Measurements from ENCODE around the gene GALNT17.

Gene GALNT17

DNA sequence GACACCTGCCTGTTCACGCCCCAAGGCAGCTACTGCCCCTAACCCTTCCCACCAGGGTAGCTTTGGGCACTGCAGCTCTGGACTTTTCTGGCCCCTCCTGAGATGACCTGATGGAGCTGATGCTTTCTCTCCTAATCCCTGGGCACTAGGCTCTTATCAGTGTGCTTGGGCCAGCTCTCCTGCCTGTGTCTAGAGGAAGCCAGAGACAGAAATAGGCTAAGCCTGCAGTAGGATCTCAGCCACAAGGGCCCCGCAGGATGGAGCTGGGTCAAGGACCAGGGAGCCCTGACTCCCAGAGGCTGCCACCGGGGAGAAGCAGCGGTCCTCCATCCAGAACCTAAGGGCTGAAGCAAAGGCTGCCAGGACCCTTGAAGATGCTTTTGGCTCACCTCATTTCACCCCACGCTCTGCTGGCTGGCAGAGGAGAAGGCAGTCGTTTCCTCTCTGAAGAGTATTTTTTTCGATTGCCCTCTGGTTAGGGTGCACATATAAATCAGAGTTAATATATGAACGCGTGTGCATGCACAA is 580.8 kb downstream of the GALNT17 start (continued):
- TF ChIP-seq ZSCAN30 (tag by site-specific recombination; IDR thresholded peaks at IDR 0.05) (no peak), ZNF311 (tag by site-specific recombination; IDR thresholded peaks at IDR 0.05; ENCODE audit: borderline replicate concordance) (no peak), ZNF600 (tag by site-specific recombination; IDR thresholded peaks at IDR 0.05) (no peak), ZNF777 (tag by site-specific recombination; IDR thresholded peaks at IDR 0.05; ENCODE audit: borderline replicate concordance) (no peak)

DNA sequence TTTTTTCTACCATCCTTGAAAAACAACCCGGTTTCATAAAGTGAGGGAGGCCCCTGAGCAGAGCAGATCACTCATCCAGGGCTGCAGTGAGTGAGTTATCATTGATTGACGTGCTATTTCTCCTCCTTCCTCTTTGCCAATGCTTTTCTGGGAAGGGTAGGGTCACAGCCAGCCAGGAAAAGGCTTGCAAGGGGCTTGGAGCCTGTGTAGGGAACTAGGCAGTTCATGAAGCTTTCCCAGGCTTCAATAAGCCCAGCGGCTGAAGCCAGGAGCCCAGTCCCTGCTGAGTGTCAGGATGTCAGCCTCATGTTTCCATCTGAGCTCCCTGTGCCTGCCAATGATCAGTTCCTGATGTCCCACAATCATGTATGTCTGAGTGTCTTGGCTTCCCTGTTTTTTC is 584.7 kb downstream of the GALNT17 start:
- H3K9me3 ChIP-seq (ENCODE audit: control insufficient read depth, insufficient read depth, low read depth, low read length), result no peaks in the 10 kb centered on the region
- H3K27ac ChIP-seq (ENCODE audit: extremely low read depth, low read depth, low read length), result no peak overlapping the region
- H3K36me3 ChIP-seq (ENCODE audit: control insufficient read depth in 2 of 2, insufficient read depth in 1 of 2, low read length in 2 of 2), result no peaks in the 10 kb centered on the region
- no peaks in the 10 kb centered on the region for H3K4me1 ChIP-seq (ENCODE audit: control insufficient read depth, insufficient read depth, low read length)
- ChIA-PET CTCF (no interaction called here), POLR2A (no interaction called here)
- no peak overlapping the region for H3K4me3 ChIP-seq (ENCODE audit: low read depth, low read length)
- TF ChIP-seq ZNF747 (tag by site-specific recombination; IDR thresholded peaks at IDR 0.05) (no peak), ZNF404 (tag by site-specific recombination; IDR thresholded peaks at IDR 0.05) (no peak), ZNF664 (tag by site-specific recombination; IDR thresholded peaks at IDR 0.05) (no peak), ZNF629 (tag by site-specific recombination; IDR thresholded peaks at IDR 0.05) (no peak), ZBTB8A (tag by site-specific recombination; IDR thresholded peaks at IDR 0.05) (no peak), REPIN1 (tag by site-specific recombination; IDR thresholded peaks at IDR 0.05; ENCODE audit: low read depth) (no peak), ZNF610 (tag by site-specific recombination; IDR thresholded peaks at IDR 0.05; ENCODE audit: borderline replicate concordance) (no peak), ZNF138 (tag by site-specific recombination; IDR thresholded peaks at IDR 0.05; ENCODE audit: borderline replicate concordance) (no peak), BCL11B (tag by site-specific recombination; IDR thresholded peaks at IDR 0.05; ENCODE audit: low read depth) (no peak), SETDB1 (IDR thresholded peaks at IDR 0.05; ENCODE audit: insufficient read length, low read length) (no peak), ZNF16 (tag by site-specific recombination; IDR thresholded peaks at IDR 0.05; ENCODE audit: low read depth) (no peak), ZNF2 (tag by site-specific recombination; IDR thresholded peaks at IDR 0.05) (no peak), ZNF677 (tag by site-specific recombination; IDR thresholded peaks at IDR 0.05) (no peak), ZNF391 (tag by site-specific recombination; IDR thresholded peaks at IDR 0.05; ENCODE audit: borderline replicate concordance, low read depth) (no peak), ZNF707 (tag by site-specific recombination; IDR thresholded peaks at IDR 0.05) (no peak), ZNF157 (tag by site-specific recombination; IDR thresholded peaks at IDR 0.05) (no peak)
- TF ChIP-seq, protein P1, sequence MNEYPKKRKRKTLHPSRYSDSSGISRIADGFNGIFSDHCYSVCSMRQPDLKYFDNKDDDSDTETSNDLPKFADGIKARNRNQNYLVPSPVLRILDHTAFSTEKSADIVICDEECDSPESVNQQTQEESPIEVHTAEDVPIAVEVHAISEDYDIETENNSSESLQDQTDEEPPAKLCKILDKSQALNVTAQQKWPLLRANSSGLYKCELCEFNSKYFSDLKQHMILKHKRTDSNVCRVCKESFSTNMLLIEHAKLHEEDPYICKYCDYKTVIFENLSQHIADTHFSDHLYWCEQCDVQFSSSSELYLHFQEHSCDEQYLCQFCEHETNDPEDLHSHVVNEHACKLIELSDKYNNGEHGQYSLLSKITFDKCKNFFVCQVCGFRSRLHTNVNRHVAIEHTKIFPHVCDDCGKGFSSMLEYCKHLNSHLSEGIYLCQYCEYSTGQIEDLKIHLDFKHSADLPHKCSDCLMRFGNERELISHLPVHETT (tag by site-specific recombination; IDR thresholded peaks at IDR 0.05), result no peak
- TF ChIP-seq, protein P2, sequence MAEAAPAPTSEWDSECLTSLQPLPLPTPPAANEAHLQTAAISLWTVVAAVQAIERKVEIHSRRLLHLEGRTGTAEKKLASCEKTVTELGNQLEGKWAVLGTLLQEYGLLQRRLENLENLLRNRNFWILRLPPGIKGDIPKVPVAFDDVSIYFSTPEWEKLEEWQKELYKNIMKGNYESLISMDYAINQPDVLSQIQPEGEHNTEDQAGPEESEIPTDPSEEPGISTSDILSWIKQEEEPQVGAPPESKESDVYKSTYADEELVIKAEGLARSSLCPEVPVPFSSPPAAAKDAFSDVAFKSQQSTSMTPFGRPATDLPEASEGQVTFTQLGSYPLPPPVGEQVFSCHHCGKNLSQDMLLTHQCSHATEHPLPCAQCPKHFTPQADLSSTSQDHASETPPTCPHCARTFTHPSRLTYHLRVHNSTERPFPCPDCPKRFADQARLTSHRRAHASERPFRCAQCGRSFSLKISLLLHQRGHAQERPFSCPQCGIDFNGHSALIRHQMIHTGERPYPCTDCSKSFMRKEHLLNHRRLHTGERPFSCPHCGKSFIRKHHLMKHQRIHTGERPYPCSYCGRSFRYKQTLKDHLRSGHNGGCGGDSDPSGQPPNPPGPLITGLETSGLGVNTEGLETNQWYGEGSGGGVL (tag by site-specific recombination; IDR thresholded peaks at IDR 0.05), result no peak
- TF ChIP-seq, protein P3, sequence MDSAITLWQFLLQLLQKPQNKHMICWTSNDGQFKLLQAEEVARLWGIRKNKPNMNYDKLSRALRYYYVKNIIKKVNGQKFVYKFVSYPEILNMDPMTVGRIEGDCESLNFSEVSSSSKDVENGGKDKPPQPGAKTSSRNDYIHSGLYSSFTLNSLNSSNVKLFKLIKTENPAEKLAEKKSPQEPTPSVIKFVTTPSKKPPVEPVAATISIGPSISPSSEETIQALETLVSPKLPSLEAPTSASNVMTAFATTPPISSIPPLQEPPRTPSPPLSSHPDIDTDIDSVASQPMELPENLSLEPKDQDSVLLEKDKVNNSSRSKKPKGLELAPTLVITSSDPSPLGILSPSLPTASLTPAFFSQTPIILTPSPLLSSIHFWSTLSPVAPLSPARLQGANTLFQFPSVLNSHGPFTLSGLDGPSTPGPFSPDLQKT (IDR thresholded peaks at IDR 0.05; ENCODE audit: borderline replicate concordance, low read depth, low read length), result no peak
- TF ChIP-seq, protein P4, sequence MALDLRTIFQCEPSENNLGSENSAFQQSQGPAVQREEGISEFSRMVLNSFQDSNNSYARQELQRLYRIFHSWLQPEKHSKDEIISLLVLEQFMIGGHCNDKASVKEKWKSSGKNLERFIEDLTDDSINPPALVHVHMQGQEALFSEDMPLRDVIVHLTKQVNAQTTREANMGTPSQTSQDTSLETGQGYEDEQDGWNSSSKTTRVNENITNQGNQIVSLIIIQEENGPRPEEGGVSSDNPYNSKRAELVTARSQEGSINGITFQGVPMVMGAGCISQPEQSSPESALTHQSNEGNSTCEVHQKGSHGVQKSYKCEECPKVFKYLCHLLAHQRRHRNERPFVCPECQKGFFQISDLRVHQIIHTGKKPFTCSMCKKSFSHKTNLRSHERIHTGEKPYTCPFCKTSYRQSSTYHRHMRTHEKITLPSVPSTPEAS (tag by site-specific recombination; IDR thresholded peaks at IDR 0.05), result no peak

Measured in HEK293 (cell line).